ENCODE data around the gene MAP9.
"Not testable (repeated sequence)": the region's sequence is repeated elsewhere in the genome, so short reads cannot be mapped to it uniquely, and the experiment has no call there.

MAP9 gene

GRCh38 chr4:155353923-155354540 is 22.7 kb downstream of the MAP9 start:
- in situ Hi-C loops (cut with MboI; ENCODE audit: low sequenced_read_pairs): no loop called here

- in situ Hi-C loops (cut with MboI; ENCODE audit: low sequenced_read_pairs): no loop called here
Observed at GRCh38 chr4:155342142-155342541, 34.6 kb downstream of the MAP9 start.

GRCh38 chr4:155339999-155340398 is 36.8 kb downstream of the MAP9 start:
- in situ Hi-C loops (cut with MboI; ENCODE audit: low sequenced_read_pairs): no loop called here

GRCh38 chr4:155339588-155339987 is 37.2 kb downstream of the MAP9 start:
- in situ Hi-C loops (cut with MboI; ENCODE audit: low sequenced_read_pairs): no loop called here

- in situ Hi-C loops (cut with MboI; ENCODE audit: low sequenced_read_pairs): no loop called here
Observed at GRCh38 chr4:155338196-155338595, 38.6 kb downstream of the MAP9 start.

- in situ Hi-C loops (cut with MboI; ENCODE audit: low sequenced_read_pairs): no loop called here
Observed at GRCh38 chr4:155336242-155336641, 40.5 kb downstream of the MAP9 start.

GRCh38 chr4:155331478-155331877 is 45.3 kb downstream of the MAP9 start:
- in situ Hi-C loops (cut with MboI; ENCODE audit: low sequenced_read_pairs): no loop called here

GRCh38 chr4:155322782-155323181 is 54.0 kb downstream of the MAP9 start:
- in situ Hi-C loops (cut with MboI; ENCODE audit: low sequenced_read_pairs): no loop called here

- in situ Hi-C loops (cut with MboI; ENCODE audit: low sequenced_read_pairs): no loop called here
Observed at GRCh38 chr4:155321006-155321405, 55.8 kb downstream of the MAP9 start.

- in situ Hi-C loops (cut with MboI; ENCODE audit: low sequenced_read_pairs): no loop called here
Observed at GRCh38 chr4:155319516-155319915, 57.2 kb downstream of the MAP9 start.

- in situ Hi-C loops (cut with MboI; ENCODE audit: low sequenced_read_pairs): not testable (repeated sequence)
Observed at GRCh38 chr4:155312027-155312426, 64.7 kb downstream of the MAP9 start.

GRCh38 chr4:155307731-155308277 is 69.0 kb downstream of the MAP9 start:
- in situ Hi-C loops (cut with MboI; ENCODE audit: low sequenced_read_pairs): no loop called here

- in situ Hi-C loops (cut with MboI; ENCODE audit: low sequenced_read_pairs): no loop called here
Observed at GRCh38 chr4:155305619-155306018, 71.1 kb downstream of the MAP9 start.

- in situ Hi-C loops (cut with MboI; ENCODE audit: low sequenced_read_pairs): no loop called here
Observed at GRCh38 chr4:155304375-155304774, 72.4 kb downstream of the MAP9 start.

- in situ Hi-C loops (cut with MboI; ENCODE audit: low sequenced_read_pairs): no loop called here
Observed at GRCh38 chr4:155299103-155299502, 77.7 kb downstream of the MAP9 start.

Measured in HL-60/S4 (cell line).